HPDE6-E6E7 (cell line): ENCODE results near the gene NR1H2.
"Not testable (repeated sequence)": the region's sequence is repeated elsewhere in the genome, so short reads cannot be mapped to it uniquely, and the experiment has no call there.

ENCODE experiments used
- DNase-seq: peaks from one replicate; pipeline ENCODE4 v3.0.0; 2011; ENCODE audit warnings: missing footprints; ENCODE audit errors: extremely low spot score

NR1H2 gene

GRCh38 chr19:50344661-50345318, 31.5 kb upstream of the NR1H2 start:
- DNase-seq = no peak

GRCh38 chr19:50347089-50347581, 29.1 kb upstream of the NR1H2 start:
- not testable (repeated sequence) for DNase-seq

- no peak for DNase-seq
Measured at GRCh38 chr19:50349277-50350057, 26.8 kb upstream of the NR1H2 start.

- no peak for DNase-seq
Measured at GRCh38 chr19:50352242-50352641, 24.0 kb upstream of the NR1H2 start.

- not testable (repeated sequence) for DNase-seq
Measured at GRCh38 chr19:50353487-50353880, 22.8 kb upstream of the NR1H2 start.

- no peak for DNase-seq
Measured at GRCh38 chr19:50356691-50357177, 19.5 kb upstream of the NR1H2 start.

- DNase-seq = no peak
Measured at GRCh38 chr19:50357178-50358100, 18.8 kb upstream of the NR1H2 start.

- no peak for DNase-seq
Measured at GRCh38 chr19:50358483-50359327, 17.6 kb upstream of the NR1H2 start.

- DNase-seq = no peak
Measured at GRCh38 chr19:50359328-50359818, 16.9 kb upstream of the NR1H2 start.

GRCh38 chr19:50361290-50362029, 14.8 kb upstream of the NR1H2 start:
- no peak for DNase-seq

- DNase-seq = no peak
Measured at GRCh38 chr19:50362030-50362412, 14.2 kb upstream of the NR1H2 start.

GRCh38 chr19:50362656-50363424, 13.4 kb upstream of the NR1H2 start:
- no peak for DNase-seq

- no peak for DNase-seq
Measured at GRCh38 chr19:50365434-50366306, 10.6 kb upstream of the NR1H2 start, which contains the start of gene NAPSA. TSS of gene NAPSA (minus strand) at chr19:50365639. CDS start at chr19:50365621, 18 bp downstream.

- peak; percentile 90 for DNase-seq
Measured at GRCh38 chr19:50368649-50369570, 7.3 kb upstream of the NR1H2 start.

GRCh38 chr19:50371914-50372475, 4.3 kb upstream of the NR1H2 start:
- no peak for DNase-seq

- no peak for DNase-seq
Measured at GRCh38 chr19:50377051-50377461, 799 bp downstream of the NR1H2 start.

- DNase-seq = no peak
Measured at GRCh38 chr19:50377517-50377916, 1.3 kb downstream of the NR1H2 start.
